GM18873 (cell line): ENCODE results near the gene S1PR2.
A peak's percentile ranks its signal among the peaks of the same experiment; 100 is the strongest.

Source experiments
- ATAC-seq: cut with Tn5 transposase; IDR thresholded peaks from one replicate; pipeline ENCODE4 v1.9.1; 2021; ENCODE audit warnings: mild to moderate bottlenecking, moderate library complexity, moderate number of reproducible peaks; ENCODE audit not compliant: unreplicated experiment, low FRiP score

S1PR2 gene

DNA sequence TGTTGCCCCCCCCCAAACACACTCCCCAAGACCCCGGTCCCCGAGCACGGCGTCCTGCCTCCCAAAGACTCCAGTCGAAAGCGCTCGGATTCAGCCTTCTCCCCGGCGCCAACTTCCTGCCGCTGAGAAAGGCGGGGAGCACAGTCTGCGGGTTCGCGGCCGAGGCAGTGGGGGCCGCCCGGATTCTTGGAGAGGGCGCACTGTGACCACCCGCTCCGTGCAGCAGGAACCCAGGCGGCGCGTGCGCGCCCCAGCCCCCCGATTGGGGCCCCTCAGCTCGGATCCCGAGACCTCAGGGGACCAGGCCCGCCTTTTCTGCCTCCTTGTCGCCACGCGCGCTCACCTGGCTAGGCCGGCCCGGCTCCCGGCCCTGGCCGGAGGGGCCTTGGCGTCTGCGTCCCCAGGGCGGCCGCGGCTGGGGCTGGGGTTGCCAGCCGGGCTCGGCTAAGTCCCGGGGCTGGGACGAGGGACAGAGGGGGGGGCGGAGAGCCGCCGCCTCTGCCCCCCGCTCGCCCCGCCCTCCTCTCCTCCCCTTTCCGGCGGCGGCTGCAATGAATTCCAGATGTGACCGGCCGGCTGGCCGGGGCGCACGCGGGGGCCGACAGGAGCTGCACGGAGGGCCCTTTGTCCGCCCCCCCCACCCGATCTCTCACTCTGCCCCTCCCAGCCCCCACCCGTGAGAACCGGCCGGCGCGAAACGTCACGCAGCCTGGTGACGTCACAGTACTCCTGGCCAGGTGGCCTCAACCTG lies at the start of gene S1PR2:
TSS of gene S1PR2 (minus strand) at position 471 of the 751 bp plus-strand sequence. CDS start 6,426 bp downstream, outside the sequence.
- ATAC-seq = no peak

DNA sequence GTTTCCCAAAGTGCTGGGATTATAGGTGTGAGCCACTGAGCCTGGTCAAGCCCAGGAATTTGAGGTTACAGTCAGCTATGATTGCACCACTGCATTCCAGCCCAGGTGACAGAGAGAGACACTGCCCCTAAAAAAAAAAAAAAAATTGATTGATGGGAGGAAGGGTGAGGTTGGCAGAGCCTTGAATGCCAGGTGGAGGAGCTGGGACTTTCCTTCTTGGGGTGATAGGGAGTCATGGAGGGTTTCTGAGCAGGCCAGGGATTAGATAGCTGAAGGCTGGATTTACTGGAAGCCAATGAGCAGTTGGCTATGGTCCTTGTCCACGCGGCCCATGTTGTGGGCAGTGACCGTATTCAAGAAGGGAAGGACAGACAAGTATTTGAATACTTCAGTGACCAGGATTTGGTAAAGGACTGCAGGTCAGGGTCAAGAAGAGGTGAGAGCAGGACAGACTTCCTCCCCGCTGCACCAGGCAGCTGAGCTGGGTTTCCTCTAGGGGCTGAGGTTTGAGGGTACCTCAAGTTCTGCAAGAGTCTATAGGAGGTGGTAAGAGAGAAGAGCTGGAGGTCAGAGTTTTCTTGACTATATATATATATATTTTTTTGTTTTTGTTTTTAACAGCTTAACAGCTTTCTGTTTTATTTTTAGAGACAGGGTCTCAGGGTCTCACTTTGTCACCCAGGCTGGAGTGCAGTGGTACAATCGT lies 48.8 kb upstream of the S1PR2 start:
- ATAC-seq = no peak

DNA sequence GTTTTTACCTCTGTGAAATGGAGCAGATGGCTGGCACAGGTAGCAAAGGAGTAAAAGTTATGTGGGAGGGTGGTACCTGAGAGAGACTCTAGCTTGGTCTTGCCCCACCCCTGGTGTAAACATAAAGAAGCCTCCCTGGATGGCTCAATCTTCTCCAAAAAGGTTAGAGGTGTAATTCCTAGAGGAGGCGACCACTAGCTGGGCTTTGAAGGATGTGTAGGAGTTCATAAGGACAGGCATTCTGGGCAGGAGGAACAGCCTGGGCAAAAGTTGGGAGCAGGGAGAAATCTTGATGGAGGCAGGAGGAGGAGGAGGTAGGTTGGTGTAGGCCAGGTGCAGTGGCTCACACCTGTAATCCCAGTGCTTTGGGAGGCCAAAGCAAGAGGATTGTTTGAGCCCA lies 47.8 kb upstream of the S1PR2 start:
- no peak for ATAC-seq

DNA sequence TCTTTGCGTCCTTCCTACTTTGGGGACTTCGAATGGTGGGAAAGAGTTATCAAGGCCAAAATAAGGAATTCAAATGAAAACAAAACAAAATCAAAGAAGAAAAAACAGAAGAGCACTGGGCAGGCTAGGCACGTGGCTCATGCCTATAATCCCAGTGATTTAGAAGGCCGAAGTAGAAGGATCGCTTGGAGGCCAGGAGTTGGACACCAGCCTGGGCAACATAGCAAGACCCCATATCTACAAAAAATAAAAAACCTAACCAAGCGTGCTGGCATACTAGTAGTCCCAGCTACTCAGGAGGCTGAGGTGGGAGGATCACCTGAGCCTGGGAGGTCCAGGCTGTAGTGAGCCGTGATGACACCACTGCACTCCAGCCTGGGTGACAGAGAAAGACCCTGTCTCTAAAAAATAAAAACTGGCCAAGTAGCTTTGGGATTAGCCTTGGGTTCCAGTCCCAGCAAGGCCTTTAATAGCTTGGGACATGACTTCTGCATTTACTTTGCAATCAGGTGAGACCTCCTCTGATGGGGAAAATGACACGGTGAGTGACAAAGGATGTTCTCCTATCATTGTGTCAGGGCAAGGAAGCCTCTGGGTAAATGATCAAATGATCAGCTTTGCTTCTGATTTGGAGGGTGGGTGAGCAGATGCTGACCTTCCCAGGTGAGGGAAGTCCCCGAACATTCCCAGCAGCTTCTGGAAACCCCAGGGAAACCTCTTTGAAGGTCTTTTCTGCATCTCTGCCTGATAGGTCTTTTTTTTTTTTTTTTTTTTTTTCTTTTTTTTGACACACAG lies 46.9 kb upstream of the S1PR2 start:
- ATAC-seq = no peak

DNA sequence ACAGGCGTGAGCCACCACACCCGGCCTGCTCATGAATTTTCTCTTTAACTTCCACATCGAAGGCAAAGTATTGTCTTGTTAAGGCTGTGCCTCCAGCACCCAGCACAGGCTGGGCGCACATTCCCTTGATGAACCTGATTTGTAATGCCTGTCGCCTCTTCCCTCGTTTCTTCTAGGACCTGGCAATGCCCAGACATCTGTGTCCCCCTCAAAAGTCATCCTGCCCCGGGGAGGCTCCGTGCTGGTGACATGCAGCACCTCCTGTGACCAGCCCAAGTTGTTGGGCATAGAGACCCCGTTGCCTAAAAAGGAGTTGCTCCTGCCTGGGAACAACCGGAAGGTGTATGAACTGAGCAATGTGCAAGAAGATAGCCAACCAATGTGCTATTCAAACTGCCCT lies 43.5 kb upstream of the S1PR2 start:
- no peak for ATAC-seq

- ATAC-seq = peak; percentile 27
Observed at GRCh38 chr19:10271543-10272086, 40.5 kb upstream of the S1PR2 start.

DNA sequence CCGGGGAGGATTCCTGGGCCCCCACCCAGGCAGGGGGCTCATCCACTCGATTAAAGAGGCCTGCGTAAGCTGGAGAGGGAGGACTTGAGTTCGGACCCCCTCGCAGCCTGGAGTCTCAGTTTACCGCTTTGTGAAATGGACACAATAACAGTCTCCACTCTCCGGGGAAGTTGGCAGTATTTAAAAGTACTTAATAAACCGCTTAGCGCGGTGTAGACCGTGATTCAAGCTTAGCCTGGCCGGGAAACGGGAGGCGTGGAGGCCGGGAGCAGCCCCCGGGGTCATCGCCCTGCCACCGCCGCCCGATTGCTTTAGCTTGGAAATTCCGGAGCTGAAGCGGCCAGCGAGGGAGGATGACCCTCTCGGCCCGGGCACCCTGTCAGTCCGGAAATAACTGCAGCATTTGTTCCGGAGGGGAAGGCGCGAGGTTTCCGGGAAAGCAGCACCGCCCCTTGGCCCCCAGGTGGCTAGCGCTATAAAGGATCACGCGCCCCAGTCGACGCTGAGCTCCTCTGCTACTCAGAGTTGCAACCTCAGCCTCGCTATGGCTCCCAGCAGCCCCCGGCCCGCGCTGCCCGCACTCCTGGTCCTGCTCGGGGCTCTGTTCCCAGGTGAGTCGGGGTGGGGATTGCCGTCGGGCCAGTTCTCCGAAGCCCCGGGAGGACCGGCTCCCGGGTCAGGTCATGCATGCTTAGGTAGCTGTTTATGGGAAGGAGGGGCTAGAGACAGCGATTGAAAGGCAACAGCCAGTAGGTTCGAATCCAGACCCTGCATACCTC lies 39.7 kb upstream of the S1PR2 start, which contains the start of gene ICAM1:
TSS of gene ICAM1 (plus strand) at position 505 of the 779 bp plus-strand sequence. CDS start at position 545, 40 bp downstream.
- ATAC-seq = peak; percentile 47

GRCh38 chr19:10270180-10270615 lies 39.1 kb upstream of the S1PR2 start:
- no peak for ATAC-seq

DNA sequence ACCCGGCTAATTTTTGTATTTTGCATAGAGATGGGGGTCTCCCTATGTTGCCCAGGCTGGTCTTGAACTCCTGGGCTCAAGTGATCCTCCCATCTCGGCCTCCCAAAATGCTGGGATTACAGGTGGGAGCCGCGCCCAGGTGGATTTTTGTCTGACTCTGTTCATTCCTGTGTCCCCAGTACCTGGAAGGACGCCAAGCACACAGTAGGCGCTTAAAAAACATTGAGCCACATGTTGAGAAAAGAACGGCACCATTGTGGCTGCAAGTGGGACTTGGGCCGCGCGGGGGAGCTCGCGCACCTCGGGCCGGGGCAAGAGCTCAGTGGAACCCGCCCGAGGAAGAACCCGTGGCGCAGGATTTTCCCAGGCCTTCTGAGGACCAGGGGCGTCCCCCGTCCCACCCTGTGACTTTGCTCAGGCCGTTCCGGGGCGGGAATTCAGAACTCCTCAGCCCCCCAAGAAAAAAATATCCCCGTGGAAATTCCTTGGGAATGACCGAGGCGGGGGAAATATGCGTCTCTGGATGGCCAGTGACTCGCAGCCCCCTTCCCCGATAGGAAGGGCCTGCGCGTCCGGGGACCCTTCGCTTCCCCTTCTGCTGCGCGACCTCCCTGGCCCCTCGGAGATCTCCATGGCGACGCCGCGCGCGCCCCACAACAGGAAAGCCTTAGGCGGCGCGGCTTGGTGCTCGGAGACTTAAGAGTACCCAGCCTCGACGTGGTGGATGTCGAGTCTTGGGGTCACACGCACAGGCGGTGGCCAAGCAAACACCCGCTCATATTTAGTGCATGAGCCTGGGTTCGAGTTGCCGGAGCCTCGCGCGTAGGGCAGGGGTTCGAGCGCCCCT lies 38.4 kb upstream of the S1PR2 start:
- ATAC-seq = no peak

DNA sequence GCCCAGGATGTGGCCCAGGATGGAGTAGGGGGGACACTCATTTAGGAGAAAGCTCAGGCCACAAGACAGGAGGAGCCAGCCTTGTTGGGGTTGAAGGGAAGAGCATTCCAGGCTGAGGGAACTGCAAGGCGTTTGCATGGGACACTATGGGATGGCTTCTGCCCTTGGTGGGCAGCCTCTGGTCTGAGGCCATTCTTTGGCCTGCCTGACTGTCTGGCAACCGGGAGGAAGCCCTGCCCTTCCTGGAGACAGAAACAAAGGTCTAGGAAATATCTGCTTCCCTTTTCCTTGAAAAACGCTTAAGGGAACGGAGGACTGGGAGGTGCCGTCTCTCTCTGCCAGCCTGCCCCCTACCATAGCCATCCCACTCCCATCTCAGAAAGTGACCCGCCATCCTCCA lies 36.9 kb upstream of the S1PR2 start:
- ATAC-seq = no peak

GRCh38 chr19:10266706-10267105 lies 35.6 kb upstream of the S1PR2 start:
- ATAC-seq = no peak

DNA sequence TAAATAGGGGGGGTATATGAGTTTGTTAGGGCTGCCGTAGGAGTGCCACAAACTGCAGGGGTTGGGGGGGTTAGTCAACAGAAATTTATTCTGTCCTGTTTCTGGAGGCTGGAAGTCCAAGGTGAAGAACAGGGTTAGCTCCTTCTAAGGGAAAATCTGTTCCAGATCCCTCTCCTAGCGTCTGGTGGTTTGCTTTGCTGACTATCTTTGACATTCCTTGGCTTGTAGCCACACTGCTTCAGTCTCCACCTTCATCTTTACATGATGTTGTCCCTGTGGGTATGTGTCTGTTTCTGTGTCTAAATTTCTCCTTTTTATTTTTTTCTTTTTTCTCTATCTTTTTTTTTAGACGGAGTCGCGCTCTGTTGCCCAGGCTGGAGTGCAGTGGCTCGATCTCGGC lies 31.6 kb upstream of the S1PR2 start:
- ATAC-seq = no peak

DNA sequence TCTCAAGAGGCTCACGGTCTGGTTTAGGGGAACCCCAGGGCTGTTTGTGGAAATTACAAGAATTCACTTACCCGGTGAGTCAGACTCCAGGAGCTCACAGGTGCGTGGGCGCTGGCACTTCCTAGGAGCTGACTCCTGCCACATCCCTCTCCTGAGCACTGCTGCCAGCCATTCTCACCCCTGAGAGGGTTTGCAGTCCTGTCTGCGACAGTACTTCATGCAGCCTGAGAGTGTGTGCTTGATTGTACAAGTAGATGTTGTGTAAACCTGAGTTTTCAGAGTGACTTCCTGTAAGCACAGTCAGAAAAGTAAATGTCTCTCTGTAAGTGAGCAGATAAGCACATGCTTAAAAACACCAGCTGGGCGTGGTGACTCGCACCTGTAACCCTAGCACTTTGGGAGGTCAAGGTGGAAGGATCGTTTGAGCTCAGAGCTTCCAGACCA lies 29.0 kb upstream of the S1PR2 start:
- no peak for ATAC-seq

- ATAC-seq = no peak
Observed at GRCh38 chr19:10259162-10259905, 28.2 kb upstream of the S1PR2 start.

DNA sequence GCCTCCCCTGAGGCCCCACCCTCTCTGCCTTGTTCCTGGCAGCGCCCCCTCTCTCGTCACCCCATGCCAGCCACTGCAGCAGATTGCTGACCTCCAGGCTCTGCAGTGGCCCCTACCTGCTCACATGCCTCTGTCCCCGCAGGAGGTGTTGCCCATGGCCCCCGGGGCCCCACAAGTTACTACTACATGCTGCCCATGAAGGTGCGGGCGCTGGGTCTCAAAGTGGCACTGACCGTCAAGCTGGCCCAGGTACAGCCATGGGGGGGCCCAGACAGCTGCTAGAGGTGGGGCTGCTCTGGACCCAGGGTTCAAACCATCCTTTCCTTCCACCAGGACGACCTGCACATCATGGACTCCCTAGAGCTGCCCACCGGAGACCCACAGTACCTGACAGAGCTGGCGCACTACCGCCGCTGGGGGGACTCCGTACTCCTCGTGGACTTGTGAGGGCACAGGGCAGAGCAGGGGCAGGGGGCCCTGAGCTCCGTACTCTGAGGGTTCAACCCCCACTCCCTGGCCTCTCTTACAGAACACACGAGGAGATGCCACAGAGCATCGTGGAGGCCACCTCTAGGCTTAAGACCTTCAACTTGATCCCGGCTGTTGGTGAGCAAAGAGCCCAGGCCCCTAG lies 27.1 kb upstream of the S1PR2 start:
- no peak for ATAC-seq

DNA sequence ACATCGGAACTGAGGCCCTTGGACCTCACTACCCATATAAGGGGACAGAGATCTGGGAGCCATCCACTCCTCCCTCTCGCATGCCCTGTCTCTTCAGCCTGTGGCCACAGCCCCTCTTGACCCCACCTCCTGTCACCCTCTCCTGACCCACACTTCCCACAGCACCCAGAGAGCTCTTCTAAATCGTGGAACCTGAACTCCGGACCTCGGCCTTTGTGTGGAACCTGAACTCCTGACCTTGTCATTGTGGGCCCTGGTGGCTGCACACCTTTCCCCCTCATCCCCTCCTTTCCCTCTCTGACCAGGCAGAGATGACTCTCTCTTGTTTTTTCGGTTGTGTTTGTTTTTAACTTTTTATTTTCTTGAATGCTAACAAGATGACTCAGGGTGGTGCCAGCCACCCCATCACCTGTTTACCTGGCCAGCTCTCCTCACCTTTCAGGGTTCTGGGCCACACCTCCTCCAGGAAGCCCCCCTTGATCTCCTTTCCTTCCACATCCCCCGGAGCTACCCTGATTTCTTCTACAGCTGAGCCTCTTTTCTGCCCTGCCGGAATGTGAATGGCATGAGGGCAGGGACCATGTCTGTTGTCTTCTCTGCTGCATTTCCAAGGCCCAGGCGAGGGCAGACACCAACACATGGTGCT lies 26.0 kb upstream of the S1PR2 start:
- no peak for ATAC-seq

DNA sequence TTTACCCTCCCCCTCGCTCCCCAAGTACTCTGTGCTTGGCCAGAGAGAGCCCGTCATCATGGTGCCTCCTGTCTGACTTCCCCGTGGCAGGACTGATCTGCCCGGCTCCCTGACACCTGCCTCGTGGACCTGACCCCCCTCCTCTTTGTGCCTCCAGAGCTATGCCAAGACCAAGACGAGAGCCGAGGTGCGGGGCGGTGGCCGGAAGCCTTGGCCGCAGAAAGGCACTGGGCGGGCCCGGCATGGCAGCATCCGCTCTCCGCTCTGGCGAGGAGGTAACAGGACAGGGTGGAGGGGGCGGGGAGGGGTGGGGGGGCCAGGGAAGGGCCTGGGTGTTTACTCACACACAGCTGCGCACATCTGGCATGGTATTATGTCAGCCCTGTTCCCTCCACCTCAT lies 25.4 kb upstream of the S1PR2 start:
- ATAC-seq = no peak
